GM19238 (cell line): ENCODE data around the gene ZNF573.

ENCODE experiments used
- DNase-seq: peaks from one replicate; pipeline ENCODE4 v3.0.0; 2011; ENCODE audit warnings: low spot score; ENCODE audit not compliant: insufficient read length

Gene ZNF573

GRCh38 chr19:37695144-37695899 is 84.1 kb downstream of the ZNF573 start:
- no peak for DNase-seq

DNA sequence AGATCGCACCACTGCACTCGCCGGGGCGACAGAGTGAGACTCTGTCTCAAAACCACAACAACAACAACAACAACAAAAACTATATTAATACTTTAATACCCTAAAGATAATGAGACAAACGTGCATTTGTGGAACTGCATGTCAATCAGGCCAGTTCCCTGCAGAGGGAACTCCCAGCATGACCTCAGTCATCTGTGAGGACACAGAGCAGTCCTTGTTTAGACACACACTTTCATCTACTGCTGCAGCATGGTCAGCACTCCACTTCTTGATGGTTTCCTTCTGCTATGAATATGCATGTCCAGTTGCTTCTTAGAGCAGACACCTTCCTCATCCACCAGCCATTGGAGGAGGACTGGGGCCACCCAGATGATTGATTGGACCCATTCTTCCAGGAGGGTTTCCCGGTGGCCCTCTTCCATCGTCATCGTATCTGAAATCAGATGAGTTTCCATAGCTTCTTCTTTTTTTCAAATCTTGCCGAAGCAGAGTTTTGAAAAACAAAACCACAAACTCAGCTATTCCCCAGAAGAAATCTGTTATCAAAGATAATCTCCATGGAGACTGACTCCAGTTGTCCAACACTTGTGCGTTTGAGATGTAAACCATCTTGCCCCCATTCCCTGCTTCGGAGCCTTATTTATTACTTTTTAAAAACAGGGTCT is 86.3 kb downstream of the ZNF573 start:
- DNase-seq, result no peak

DNA sequence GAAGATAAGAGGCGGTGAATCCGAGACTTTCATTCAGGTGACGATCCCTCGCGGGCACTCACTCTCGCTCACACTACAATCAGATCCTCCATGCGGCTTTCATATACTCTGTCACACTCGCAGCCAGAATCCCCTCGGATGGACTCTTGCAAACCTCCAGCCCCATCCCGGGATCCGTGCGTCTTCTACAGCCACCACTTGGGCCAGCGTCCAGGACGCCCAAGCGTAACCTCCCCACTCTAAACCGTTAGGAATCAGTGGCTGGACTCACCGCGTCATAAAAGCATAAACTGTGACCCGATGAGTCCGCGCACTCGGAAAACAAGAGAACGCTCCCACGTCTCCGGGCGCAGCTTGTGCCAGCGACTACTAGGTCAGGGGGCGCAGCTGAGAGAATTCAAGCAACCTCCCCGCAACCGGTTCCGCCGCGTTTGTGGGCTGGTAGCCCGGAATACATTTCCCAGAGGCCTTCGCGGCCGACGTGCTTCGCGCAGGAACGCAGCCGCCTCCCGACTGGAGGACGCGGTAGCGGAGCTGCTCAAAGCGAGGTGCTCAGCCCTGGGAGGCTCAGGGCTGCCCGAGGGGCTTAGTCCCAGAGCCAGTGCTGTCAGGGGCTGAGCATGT is 87.4 kb downstream of the ZNF573 start:
- peak; percentile 48 for DNase-seq
